ENCODE results near the gene WDR64.
"Not testable (repeated sequence)": the region's sequence is repeated elsewhere in the genome, so short reads cannot be mapped to it uniquely, and the experiment has no call there.

WDR64 gene

DNA sequence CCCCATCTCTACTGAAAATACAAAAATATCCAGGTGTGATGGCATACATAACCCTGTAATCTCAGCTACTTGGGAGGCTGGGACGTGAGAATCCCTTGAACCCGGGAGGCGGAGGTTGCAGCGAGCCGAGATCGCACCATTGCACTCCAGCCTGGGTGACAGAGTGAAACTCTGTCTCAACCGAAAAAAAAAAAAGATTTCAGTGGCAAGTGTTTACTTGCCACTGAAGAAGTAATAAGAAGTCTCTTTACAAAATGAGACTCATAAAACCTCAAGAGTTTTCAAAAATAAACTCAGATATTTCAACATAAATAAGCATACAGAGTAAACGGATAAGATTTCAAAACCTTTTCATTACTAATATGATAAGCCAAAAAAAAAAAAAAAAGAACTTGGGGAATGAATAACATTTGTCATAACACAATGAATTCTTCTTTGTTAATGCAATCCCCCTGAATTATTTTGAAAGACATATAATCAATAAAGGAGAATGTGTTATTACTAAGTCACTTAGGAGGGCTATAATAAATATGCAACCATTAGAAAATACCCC lies 161.8 kb downstream of the WDR64 start:
- DNase-seq = no peak

DNA sequence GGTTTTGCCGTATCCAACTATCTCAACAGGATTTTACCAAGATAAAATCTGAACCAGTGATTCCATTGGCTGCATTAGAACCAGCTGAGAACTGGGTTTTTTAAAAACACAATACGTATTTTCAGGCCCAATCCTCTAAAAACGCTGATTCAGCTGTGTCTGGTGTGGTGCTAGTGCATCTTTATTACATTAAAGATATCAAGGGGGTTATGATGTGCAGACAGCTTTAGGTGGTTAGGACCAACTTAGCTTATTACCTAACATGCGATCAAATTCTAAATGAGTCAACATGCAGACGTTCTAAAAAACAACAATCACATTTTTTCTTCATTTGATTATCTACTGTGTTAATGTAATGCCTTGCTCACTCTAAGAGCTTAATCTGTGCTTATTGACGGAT lies 163.9 kb downstream of the WDR64 start:
- DNase-seq = no peak

DNA sequence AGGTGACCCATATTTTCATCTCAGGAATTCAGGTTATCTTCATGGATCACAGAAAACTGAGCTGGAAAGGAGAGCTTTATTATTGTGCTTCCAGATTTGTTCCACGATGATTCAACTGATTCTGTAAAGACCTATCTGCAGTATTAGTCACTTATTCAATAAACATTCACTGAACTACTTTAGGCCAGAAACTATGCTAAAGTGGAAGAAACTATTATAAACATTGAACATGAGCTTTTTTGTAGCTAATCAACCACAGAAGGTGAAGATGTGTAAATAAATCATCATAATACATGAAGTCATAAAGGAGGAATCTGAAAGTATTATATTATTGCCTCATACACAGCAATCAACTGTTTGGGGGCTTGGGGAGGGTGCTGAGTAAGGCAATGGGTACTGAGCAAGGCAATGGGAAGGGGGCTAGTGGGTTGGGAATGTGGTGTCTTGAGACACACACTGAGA lies 165.3 kb downstream of the WDR64 start:
- no peak for DNase-seq

DNA sequence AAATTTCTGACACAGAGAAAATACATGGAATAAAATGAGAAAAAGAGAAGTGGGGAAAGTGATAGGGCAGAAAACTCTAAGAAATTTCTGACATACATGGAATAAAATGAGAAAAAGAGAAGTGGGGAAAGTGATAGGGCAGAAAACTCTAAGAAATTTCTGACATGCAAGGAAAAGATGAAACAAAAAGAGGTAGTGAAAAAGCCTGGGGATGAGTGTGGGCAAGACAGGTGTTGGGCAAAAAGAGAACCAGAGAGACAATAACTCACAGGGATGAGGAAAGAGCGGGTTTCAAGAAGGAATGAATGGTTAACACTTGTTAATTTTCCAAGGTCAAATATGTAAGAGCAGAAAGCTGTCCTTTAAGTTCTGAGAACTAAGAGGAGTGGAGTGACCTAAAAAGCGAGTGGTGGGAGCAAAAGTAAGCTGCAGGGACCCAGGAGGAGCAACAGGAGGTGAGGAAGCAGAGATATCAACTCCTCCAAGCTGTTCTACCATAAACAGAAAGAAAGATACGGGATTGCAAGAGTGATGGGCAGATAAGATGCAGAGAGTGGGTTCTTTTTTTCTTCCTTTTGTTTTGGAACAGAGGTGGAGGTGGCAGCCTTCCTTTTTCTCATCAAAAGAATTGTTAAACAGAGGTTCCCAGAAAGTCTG lies 166.0 kb downstream of the WDR64 start:
- DNase-seq = no peak

DNA sequence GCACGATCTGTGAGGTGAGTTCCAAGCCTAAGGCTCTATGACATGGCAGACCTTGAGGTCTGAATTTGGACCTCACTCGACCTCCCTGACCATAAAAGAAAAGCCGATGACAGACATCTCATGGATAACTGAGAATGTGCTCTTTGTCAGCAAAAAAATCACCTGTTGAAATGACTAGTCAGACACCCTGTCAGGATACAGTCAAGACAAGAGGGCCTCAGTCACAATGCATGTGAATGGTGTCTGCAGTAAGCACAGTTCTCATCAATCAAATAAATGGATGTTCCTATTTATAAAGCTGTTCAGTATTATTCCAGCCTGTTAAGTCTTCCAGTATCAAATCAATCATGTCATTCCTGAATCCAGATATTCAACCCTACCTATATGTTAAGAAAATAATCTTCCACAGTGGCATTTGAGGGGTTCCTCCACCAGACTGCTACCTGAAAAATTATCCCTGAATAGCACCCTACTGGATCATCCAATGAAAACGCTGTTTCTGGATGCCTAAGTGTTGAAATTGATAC lies 167.3 kb downstream of the WDR64 start:
- DNase-seq = no peak

DNA sequence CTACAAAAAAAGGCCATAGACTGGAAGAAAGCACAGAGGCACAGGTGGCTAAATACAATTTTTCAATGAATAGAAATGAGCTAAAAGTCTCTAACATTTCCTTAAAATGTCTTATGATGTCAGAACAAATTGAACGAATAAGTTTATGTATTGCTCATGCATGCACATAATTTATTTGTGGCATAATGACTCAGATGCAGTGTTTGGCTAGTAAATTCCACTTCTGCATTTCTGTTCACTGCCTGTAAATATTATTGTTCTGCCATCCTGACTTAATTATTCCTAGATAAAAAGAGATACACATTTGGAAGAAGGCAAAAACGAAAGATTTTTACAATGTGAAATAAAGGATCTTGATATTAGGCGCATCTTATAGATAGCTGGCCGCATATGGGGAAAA lies 169.3 kb downstream of the WDR64 start:
- DNase-seq = no peak

DNA sequence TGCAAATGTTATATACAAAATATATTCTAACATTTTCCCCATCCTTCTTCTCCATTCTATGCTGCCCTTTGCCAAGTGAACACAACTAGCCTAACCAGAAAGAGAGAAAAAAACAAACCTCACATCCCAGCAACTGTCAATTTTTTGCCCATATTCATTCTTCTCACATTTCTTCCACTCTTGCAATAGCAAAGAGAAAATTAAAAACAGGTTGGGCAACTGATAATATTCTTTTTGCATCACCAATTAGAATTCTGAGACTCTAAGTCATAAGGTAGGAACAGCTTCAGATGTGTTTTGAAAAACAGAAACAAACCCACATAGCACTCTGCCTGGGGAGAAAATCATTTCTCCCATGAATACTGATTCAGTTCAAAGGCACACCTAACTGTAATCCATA lies 170.8 kb downstream of the WDR64 start:
- no peak for DNase-seq

DNA sequence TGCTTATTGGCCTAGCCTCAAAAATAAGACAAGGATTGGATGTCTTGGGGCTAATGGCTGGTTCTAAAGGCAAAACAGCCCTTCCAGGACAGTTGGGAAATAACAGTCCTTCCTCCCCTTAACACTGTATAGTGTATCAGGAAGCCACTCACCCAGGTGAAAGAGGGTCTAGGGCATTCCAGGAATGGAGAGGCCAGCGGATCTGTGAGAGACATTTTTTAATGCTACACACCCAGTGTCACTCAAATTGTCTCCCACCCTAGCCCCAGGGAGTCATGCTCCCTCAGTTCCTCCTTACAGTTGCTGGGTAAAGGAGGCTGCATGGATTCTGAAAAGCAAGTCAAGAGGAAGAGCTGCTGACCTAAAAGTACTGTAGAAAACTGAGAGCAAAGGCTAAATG lies 171.8 kb downstream of the WDR64 start:
- DNase-seq = no peak

DNA sequence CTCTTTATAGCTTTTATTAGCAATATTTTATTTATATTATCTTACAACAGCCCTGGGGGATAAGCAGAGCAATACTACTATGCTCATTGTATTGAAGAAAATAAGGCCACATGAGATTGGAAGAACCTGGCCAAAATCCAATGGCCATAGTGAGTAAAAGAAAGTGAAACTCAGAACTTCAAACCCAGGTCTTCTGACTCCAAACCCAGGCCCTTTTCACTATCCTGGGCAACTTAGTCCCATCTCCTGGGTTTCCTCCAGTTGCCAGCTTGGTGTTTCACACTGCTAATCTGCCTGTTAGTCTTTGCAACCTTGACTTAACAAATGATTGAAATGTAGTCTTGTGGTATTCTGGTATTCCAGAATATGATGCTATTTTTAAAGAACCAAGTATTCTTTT lies 173.5 kb downstream of the WDR64 start:
- no peak for DNase-seq

DNA sequence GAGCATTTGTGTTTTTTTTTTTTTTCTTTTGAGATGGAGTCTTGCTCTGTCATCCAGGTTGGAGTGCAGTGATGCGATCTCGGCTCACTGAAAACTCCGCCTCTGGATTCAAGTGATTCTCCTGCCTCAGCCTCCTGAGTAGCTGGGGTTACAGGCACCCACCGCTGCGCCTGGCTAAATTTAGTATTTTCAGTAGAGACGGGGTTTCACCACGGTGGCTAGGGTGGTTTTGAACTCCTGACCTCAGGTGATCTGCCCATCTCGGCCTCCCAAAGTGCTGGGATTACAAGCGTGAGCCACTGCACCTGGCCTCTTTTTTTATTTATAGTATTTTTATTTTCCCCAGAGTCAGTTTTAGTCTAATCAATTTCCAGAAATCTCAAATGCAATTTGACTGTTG lies 174.5 kb downstream of the WDR64 start:
- not testable (repeated sequence) for DNase-seq

DNA sequence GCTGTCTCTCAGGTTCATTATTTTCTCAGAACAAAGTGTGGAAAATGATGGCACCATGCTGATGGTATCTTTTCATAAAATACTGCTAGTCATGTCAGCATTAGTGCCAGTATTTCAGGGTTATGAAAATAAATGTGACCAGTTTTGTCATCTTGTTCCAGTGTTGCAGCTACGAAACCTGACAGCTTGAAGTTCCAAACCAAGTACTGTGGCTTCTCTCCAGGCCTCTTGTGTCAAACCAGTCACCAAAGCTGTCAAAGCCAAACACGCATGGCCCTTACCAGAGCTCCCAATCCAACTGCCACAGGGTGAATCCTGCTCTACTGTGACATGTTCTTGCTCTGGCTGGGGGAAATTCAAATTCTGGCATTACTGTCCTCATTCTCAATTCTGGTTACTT lies 175.2 kb downstream of the WDR64 start:
- DNase-seq = no peak

DNA sequence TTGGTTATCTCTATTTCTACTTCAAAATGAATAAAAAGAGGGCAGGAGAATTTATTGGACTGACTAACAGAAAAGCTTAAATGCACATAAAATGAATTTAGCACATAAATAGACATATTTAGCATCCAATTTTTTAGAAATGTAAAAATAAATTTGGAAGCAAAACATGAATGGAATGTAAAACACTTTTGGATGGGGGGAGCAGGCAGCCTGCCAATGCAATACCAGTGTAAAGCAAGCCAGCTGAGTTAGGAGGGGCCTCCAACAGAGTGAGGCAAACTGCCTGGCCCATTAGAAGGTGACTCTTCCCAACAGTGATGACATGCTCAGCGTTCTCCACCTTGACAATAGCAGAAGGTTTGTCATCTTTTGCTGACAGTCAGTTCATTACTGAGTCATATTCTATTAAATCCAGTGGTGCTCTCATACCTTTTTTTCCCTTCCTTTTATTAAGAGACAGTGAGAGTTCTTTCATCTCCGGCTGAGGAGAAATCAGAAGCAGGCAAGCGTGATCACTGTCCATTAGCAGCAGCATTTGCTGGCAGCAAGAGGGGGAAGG lies 176.5 kb downstream of the WDR64 start:
- no peak for DNase-seq

DNA sequence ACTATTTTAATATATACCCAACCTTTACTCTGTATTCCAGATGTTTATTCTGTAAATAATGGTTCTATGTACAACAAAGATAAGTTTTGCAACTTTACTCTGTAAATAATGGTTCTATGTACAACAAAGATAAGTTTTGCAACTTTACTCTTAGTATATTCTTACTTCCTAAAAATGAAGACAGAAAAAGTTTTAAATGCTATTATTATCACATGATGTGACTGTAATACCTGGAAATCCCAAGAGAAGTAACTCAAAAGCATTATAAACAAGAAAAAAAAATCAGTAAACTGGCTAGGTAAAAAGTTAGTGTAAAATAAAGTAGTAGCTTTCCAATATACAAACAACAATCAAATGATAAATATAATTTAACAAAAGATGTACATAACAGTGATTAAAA lies 177.4 kb downstream of the WDR64 start:
- no peak for DNase-seq

DNA sequence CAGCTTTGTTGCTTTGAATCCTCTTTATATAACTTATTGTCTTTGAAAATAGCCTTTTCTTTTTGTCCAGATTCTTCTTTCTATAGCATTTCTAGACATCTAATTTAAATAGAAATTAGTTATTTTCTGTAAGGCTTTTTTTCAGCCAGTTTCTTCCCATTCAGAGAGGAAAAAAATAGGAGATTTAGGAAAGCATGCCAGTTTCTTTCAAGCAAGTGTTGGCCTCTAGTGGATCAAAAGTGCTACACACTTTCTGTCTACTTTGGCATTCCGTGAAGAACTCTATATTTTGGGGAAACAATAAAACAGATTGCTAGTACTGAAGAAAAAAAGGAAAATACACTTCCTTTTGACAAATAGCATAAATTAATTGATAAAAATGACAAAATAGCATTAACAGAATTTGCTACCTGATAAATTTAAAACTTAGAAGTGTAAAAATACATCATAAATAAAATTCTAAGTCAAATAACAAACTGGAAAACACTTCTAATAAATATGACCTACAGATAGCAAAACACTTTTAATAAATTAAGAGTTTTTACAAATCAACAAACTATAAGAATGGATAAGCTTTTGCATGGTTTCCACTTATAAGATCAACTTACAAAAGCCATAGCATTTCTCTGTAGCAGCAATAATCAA lies 182.8 kb downstream of the WDR64 start:
- no peak for DNase-seq

DNA sequence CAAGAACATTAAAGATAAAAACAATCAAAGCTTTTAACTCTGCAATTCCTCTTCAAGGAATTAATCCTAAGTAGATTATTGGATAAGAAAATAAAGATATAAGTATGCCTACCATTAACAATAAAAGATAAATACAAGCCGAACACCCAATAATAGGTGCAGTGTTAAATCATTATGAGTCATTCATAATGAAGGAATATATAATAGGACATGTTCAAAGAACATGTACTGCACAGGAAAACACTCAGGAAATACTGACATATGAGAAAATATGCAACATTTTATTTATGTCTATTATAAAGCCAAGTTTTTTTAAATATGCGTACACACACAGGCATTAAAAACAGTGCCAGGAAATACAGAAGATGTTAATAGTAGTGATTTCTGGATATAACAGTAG lies 184.9 kb downstream of the WDR64 start:
- no peak for DNase-seq

DNA sequence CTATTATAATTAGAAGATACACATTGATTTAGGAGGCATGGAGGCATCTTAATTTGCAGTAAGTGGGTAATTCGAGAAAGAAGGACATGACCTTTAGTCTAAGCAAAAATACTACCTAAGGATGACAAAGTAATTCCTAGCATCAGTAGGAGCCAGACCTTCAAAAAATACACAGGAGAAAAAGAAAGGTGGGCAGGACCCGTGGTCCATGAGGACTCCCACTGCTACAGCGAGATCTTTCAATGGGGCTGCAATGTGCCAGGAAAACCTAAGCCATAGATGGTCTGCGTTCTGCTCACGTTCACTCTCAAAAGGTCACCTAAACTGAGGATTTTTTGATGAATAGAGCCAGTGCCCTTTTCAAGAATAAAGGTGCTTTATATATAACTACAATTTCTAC lies 185.3 kb downstream of the WDR64 start:
- DNase-seq = no peak

DNA sequence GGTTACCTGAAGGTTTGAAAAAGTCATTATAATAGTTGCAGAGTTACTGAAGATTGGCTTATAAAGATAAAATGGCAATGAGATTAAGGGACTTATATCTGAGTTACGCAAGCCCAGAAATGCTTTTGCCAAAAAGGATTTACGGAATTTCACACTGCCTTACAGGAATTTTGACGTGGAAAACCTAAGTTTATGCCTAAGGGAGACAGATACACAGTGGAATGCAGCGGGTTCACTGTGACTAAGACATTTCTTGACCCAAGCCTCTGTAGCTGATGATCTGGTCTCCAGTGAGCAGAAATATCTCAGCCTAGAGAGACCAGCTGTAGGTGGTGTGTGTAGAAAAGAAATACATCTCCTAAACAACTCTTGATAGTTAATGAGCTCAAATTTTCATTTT lies 185.8 kb downstream of the WDR64 start:
- no peak for DNase-seq

DNA sequence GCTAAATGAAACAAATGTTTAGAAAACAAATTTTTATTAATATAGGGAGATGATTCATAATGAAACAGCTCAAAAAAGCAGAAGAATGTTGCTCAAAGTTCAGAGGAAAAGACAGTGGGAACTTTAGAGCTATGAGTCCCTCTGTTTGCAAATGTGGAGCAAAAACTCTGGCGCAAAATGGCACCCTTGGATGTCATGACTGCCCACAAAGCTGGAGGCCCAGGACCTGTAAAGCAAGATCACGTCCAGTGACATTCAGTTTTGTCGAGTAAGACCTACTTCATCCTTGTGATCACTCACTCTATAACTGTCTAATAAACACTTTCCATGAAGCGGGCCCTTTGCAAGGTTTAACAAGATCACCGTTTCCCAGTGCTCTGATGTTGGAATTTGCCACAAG lies 186.8 kb downstream of the WDR64 start:
- DNase-seq = no peak

DNA sequence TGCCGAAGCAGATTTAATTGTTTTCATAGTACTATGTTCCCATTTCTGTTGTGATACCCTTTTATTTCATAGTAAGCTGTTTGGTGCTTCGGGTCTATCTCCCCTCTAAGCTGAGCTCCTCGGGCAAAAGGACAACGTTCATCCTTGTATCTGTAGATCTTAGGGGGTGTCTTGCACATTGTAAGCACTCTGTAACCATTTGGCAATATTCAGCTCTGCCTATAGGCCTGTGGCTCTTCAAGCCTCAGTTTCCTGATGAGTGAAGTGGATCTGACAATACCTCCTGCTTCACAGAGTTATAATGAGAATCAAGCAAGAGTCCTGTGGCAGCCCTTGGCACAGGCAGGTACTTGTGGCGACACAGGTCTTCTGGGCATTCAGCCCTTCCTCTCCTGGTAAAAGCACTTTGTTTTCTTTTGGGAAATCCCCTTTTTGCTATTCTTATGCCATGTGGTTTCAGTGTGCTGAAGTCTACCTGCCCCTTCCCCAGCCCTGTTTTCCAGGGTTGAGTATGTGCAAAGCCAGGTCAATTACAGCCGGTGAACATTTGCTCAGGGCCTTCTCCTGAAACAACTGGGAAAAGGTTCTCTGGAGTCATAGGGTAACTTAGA lies 187.4 kb downstream of the WDR64 start:
- DNase-seq = no peak

DNA sequence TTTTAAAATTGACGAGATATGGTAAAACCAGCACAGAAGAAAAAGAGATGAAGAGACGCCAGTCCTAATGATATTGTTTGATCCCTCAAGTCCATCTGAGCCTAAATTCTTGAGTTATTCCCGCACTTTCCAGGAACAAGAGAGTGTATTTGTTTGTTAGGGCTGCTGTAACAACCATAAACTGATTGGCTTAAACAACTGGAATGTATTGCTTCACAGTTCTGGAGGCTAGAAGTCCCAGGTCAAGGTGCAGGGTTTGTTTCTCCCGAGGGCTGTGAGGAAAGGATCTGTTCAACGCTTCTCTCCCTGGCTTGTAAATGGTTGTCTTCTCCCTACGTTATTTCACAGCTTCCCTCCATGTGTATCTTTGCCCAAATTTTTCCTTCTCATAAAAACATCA lies 188.1 kb downstream of the WDR64 start:
- DNase-seq = no peak

DNA sequence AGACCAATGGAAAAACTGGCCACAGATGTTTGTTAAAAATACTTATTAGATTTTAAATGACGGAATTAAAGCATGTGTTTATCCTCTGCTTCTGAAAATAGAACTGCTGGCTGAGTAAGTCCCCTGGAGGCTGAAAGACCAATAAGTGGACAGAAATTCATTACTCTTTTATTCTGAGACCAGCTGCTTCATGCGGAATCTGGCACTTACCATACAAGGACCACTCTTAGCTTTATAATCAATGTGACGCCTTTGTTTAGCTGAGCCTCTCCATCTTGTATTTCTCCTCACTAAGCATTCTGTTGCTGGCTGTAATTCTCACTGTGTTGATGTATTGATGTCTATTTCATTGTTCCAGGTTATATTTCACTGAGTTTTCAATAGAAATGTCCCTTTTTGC lies 189.6 kb downstream of the WDR64 start:
- DNase-seq = no peak

DNA sequence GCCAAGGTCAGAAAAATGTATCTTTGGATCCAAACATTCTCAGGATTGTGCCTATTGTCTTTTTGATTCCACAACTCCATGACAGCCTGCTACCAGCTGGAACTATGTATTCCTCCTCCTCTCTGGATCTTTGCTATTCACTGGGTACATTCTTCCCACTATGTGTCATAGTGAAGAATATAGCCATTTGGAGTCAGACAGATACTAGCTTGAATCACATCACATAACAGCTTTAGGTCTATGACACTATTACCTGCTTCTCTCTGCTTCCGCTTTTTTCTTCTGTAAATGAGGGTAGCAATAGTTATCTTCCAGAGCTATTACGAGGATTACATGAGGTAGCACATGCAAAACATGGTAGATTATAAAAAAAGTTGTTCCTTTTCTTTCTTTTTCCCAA lies 190.5 kb downstream of the WDR64 start:
- no peak for DNase-seq

DNA sequence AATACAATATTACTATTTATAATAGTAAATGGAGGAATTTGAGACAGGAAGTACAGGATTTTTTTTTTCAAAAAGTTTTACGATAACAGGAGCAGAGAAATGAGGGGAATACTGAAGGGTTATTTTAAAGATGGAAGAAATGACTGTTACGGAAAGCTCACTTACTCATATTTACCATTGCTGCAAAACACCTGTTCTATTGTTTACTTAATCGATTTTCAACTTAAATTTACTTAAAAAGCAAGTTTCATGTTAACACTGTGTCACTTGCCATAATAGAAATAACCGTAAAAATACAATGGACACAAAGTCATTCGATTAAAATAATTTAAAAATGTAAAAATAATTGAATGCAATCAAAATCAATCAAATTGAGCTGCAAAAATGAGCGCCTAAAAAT lies 192.5 kb downstream of the WDR64 start:
- no peak for DNase-seq

DNA sequence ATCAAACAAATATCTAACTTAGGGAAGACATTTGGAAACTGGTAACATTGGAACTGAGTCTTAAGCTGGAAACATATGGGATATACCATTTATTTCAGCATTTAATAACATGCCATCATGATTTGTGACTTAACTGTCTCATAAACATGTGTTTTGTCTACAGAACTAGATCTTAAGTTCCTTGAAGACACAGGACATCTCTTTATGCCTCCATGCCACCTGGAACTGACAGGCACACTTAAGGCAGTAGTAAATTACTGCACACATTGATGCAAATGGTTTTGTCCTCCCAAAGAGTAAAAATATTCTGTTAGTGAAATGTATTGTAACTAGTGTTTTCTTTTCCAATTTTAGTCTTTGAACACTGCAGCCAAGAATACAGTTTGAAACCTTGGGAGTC lies 194.3 kb downstream of the WDR64 start:
- DNase-seq = no peak

All from NCI-H510A (cell line).